H9 (cell line): ENCODE data around the gene BSG. TPM values are rescaled to one million over a fixed set of nuclear protein-coding genes. Genes with fewer than 3 reads are reported as not detected.

Experiments
- DNase-seq: peaks from one replicate; pipeline ENCODE4 v3.0.0-alpha.2; 2017
- H2AFZ ChIP-seq: one replicate; pipeline ENCODE4 v1.6.1; 2013; ENCODE audit warnings: mild to moderate bottlenecking, low read length, control low read depth, moderate library complexity
- H2AK5ac ChIP-seq: 2 replicates; pipeline ENCODE4 v1.6.1; 2013; ENCODE audit warnings: low read length, control low read depth, mixed read lengths; ENCODE audit not compliant: insufficient read length
- H2BK120ac ChIP-seq: one replicate; pipeline ENCODE4 v1.6.1; 2013; ENCODE audit warnings: low read depth, mild to moderate bottlenecking, low read length, control low read depth, inconsistent platforms; ENCODE audit not compliant: poor library complexity, severe bottlenecking
- H2BK12ac ChIP-seq: 2 replicates; pipeline ENCODE4 v1.6.1; 2013; ENCODE audit warnings: low read length, control low read depth, mixed read lengths, low read depth; ENCODE audit not compliant: insufficient read length
- H2BK15ac ChIP-seq: 2 replicates; pipeline ENCODE4 v1.6.1; 2013; ENCODE audit warnings: low read depth, low read length, control low read depth
- H2BK20ac ChIP-seq: one replicate; pipeline ENCODE4 v1.6.1; 2013; ENCODE audit warnings: low read depth, mild to moderate bottlenecking, low read length, control low read depth, inconsistent platforms; ENCODE audit not compliant: poor library complexity, severe bottlenecking
- H2BK5ac ChIP-seq: 2 replicates; pipeline ENCODE4 v1.6.1; 2013; ENCODE audit warnings: low read length, control low read depth, mixed read lengths; ENCODE audit not compliant: insufficient read length
- H3K14ac ChIP-seq: 2 replicates; pipeline ENCODE4 v1.6.1; 2013; ENCODE audit warnings: low read length, control low read depth; ENCODE audit not compliant: insufficient read depth
- H3K18ac ChIP-seq: 2 replicates; pipeline ENCODE4 v1.6.1; 2013; ENCODE audit warnings: low read depth, mild to moderate bottlenecking, mixed read lengths, low read length, control low read depth; ENCODE audit not compliant: insufficient read length
- H3K23ac ChIP-seq: 2 replicates; pipeline ENCODE4 v1.6.1; 2013; ENCODE audit warnings: low read length, control low read depth, mixed read lengths, low read depth; ENCODE audit not compliant: insufficient read length
- H3K23me2 ChIP-seq: 2 replicates; pipeline ENCODE4 v1.6.1; 2013; ENCODE audit warnings: low read depth, mild to moderate bottlenecking, mixed read lengths, low read length, control low read depth; ENCODE audit not compliant: insufficient read length, poor library complexity, severe bottlenecking
- H3K27ac ChIP-seq: 2 replicates; pipeline ENCODE4 v1.5.1; 2013; ENCODE audit warnings: low read length, control low read depth, mixed read lengths, low read depth; ENCODE audit not compliant: insufficient read length
- H3K27me3 ChIP-seq: 2 replicates; pipeline ENCODE4 v1.6.1; 2013; ENCODE audit warnings: low read length, control low read depth, inconsistent platforms; ENCODE audit not compliant: insufficient read depth
- H3K4ac ChIP-seq: 2 replicates; pipeline ENCODE4 v1.6.1; 2013; ENCODE audit warnings: low read depth, mild to moderate bottlenecking, control low read depth, inconsistent platforms, low read length, moderate library complexity
- H3K4me1 ChIP-seq: 2 replicates; pipeline ENCODE4 v1.6.1; 2013; ENCODE audit warnings: low read length, control low read depth, inconsistent platforms; ENCODE audit not compliant: insufficient read depth
- H3K4me2 ChIP-seq: 2 replicates; pipeline ENCODE4 v1.6.1; 2013; ENCODE audit warnings: low read length, control low read depth, mixed read lengths; ENCODE audit not compliant: insufficient read length, insufficient read depth
- H3K56ac ChIP-seq: 2 replicates; pipeline ENCODE4 v1.6.1; 2013; ENCODE audit warnings: low read depth, mild to moderate bottlenecking, mixed read lengths, low read length, control low read depth; ENCODE audit not compliant: insufficient read length
- H3K79me1 ChIP-seq: 2 replicates; pipeline ENCODE4 v1.6.1; 2013; ENCODE audit warnings: low read depth, mild to moderate bottlenecking, moderate library complexity, low read length, control low read depth, inconsistent platforms; ENCODE audit not compliant: insufficient read depth, poor library complexity, severe bottlenecking
- H3K79me2 ChIP-seq: 2 replicates; pipeline ENCODE4 v1.6.1; 2013; ENCODE audit warnings: low read length, control low read depth, inconsistent platforms; ENCODE audit not compliant: insufficient read depth
- H3K9ac ChIP-seq: 2 replicates; pipeline ENCODE4 v1.6.1; 2013; ENCODE audit warnings: low read length, control low read depth, mixed read lengths; ENCODE audit not compliant: insufficient read length; ENCODE audit errors: extremely low read depth
- H3K9me3 ChIP-seq: one replicate; pipeline ENCODE4 v1.6.1; 2013; ENCODE audit warnings: low read depth, low read length, inconsistent platforms; ENCODE audit not compliant: control insufficient read depth
- H3T11ph ChIP-seq: one replicate; pipeline ENCODE4 v1.6.1; 2013; ENCODE audit warnings: mild to moderate bottlenecking, low read length, control low read depth, inconsistent platforms
- H4K20me1 ChIP-seq: one replicate; pipeline ENCODE4 v1.6.1; 2013; ENCODE audit not compliant: control insufficient read depth, insufficient read length, insufficient read depth
- H4K5ac ChIP-seq: 2 replicates; pipeline ENCODE4 v1.6.1; 2013; ENCODE audit warnings: low read depth, mild to moderate bottlenecking, mixed read lengths, low read length, control low read depth; ENCODE audit not compliant: insufficient read length
- H4K8ac ChIP-seq: replicated peaks from 2 replicates; pipeline ENCODE4 v1.6.1; 2013; ENCODE audit warnings: low read length, control low read depth, mixed read lengths, low read depth; ENCODE audit not compliant: insufficient read length
- H4K91ac ChIP-seq: 2 replicates; pipeline ENCODE4 v1.6.1; 2013; ENCODE audit warnings: low read depth, mild to moderate bottlenecking, moderate library complexity, mixed read lengths, low read length, control low read depth; ENCODE audit not compliant: insufficient read length
- H3K27ac Mint-ChIP-seq, 3 experiments: 2 replicates in 2 of 3; 3 replicates in 1 of 3; pipeline ENCODE4 v1.8.0; 2020 to 2021; ENCODE audit warnings: mixed read lengths in 3 of 3, mild to moderate bottlenecking in 1 of 3, moderate library complexity in 1 of 3
- H3K27me3 Mint-ChIP-seq: 2 replicates; pipeline ENCODE4 v1.8.0; 2021; ENCODE audit warnings: low read depth, mild to moderate bottlenecking, moderate library complexity, mixed read lengths
- H3K36me3 Mint-ChIP-seq, 3 experiments: 2 replicates in 2 of 3; 3 replicates in 1 of 3; pipeline ENCODE4 v1.8.0; 2020 to 2021; ENCODE audit warnings: low read depth in 3 of 3, mixed read lengths in 3 of 3; ENCODE audit not compliant: insufficient read depth in 1 of 3
- H3K4me1 Mint-ChIP-seq, 2 experiments: 2 replicates each; pipeline ENCODE4 v1.8.0; 2020; ENCODE audit warnings: mixed read lengths in 2 of 2
- H3K4me3 Mint-ChIP-seq, 2 experiments: 2 replicates in 1 of 2; 3 replicates in 1 of 2; pipeline ENCODE4 v1.8.0; 2020 to 2021; ENCODE audit warnings: mild to moderate bottlenecking in 2 of 2, mixed read lengths in 2 of 2, moderate library complexity in 1 of 2
- H3K9me3 Mint-ChIP-seq, 2 experiments: 2 replicates in 1 of 2; 3 replicates in 1 of 2; pipeline ENCODE4 v1.8.0; 2020; ENCODE audit warnings: mild to moderate bottlenecking in 2 of 2, mixed read lengths in 2 of 2, moderate library complexity in 1 of 2
- WGBS: extraction: QIAGEN DNeasy Blood & Tissue Kit; methylation state at CpG from one replicate; pipeline ENCODE4 v1.1.7; 2013; ENCODE audit warnings: missing lambda C conversion rate, low lambda C conversion rate, mixed read lengths; ENCODE audit not compliant: insufficient read length; ENCODE audit errors: extremely low coverage; 5-methylcytosine and 5-hydroxymethylcytosine counted together
- total RNA-seq: library from RNA; stranded (reverse); gene quantifications from 2 replicates; pipeline ENCODE4 v1.2.1, GENCODE V29; 2021
- TF ChIP-seq, protein P1 (sequence below): fragments of 200-600 bp; sonication (generic); conservative IDR thresholded peaks from 3 replicates; pipeline ENCODE4 v1.8.0; 2021; ENCODE audit warnings: antibody characterized with exemption, mild to moderate bottlenecking

BSG gene
- total RNA-seq, 1 experiment from 2014 or later: 715 TPM

DNA sequence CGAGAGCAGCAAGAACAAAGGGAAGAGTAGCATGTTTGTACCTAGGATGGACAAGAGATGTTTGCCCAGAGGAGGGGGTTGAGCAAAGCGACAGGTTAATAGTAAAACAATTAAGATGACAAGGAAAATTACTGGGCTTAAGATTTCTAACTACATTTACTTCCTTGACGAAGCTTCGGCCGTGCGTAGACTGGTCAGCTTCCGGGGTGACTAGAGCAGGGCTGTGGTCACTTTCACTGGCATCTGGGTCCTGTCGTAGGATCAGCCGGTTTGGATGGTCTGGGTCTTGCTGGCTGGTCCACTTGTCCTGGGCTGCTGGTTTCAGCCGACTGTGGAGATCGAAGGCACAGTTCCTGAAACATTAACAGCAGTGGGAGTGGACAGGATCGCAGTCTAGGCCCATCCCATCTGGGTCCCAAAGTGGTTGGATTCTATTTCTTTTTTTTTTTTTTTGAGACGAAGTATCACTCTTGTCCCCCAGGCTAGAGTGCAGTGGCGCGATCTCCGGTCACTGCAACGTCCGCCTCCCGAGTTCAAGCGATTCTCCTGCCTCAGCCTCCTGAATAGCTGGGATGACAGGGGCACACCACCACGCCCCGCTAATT, 5.0 kb upstream of the BSG start:
- no peak overlapping the region for H2AK5ac ChIP-seq
- H3K4me3 Mint-ChIP-seq: no peak overlapping the region
- H3K4ac ChIP-seq: no peak overlapping the region
- H3K4me1 Mint-ChIP-seq: peaks cover 12 to 17% of the 10 kb centered on the region in 2 experiments
- H3K9ac ChIP-seq: no peak overlapping the region
- no peak overlapping the region for H3K27ac ChIP-seq
- no peak overlapping the region for H2BK20ac ChIP-seq
- no peak overlapping the region for H3K23ac ChIP-seq
- H2BK15ac ChIP-seq: no peak overlapping the region
- no peak for DNase-seq
- H3K27me3 Mint-ChIP-seq: peaks cover 27% of the 10 kb centered on the region
- no peak overlapping the region for H3K4me2 ChIP-seq
- H3K9me3 ChIP-seq: no peaks in the 10 kb centered on the region
- H2AFZ ChIP-seq: no peak overlapping the region
- H4K91ac ChIP-seq: no peak overlapping the region
- H3K36me3 Mint-ChIP-seq: peaks cover 7 to 15% (median 10%) of the 10 kb centered on the region in 3 experiments
- no peaks in the 10 kb centered on the region for H4K20me1 ChIP-seq
- H3K56ac ChIP-seq: no peak overlapping the region
- no peak overlapping the region for H2BK5ac ChIP-seq
- peaks cover 7% of the 10 kb centered on the region for H3K23me2 ChIP-seq
- no peak overlapping the region for H2BK12ac ChIP-seq
- H3K9me3 Mint-ChIP-seq: peaks cover 21% of the 10 kb centered on the region in 2 experiments
- WGBS: no CpG with 5 or more reads among the region's 22 CpGs
- H3K4me1 ChIP-seq: no peaks in the 10 kb centered on the region; the same call in 1 of the 2 replicates
- H3T11ph ChIP-seq: no peak overlapping the region
- no peak overlapping the region for H4K5ac ChIP-seq
- no peak overlapping the region for H2BK120ac ChIP-seq
- no peak overlapping the region for H3K14ac ChIP-seq
- H4K8ac ChIP-seq: no peak overlapping the region
- H3K27ac Mint-ChIP-seq: no peak overlapping the region; a peak in 1 of 7 replicates
- TF ChIP-seq, protein P1, sequence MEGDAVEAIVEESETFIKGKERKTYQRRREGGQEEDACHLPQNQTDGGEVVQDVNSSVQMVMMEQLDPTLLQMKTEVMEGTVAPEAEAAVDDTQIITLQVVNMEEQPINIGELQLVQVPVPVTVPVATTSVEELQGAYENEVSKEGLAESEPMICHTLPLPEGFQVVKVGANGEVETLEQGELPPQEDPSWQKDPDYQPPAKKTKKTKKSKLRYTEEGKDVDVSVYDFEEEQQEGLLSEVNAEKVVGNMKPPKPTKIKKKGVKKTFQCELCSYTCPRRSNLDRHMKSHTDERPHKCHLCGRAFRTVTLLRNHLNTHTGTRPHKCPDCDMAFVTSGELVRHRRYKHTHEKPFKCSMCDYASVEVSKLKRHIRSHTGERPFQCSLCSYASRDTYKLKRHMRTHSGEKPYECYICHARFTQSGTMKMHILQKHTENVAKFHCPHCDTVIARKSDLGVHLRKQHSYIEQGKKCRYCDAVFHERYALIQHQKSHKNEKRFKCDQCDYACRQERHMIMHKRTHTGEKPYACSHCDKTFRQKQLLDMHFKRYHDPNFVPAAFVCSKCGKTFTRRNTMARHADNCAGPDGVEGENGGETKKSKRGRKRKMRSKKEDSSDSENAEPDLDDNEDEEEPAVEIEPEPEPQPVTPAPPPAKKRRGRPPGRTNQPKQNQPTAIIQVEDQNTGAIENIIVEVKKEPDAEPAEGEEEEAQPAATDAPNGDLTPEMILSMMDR: no peak
- no peaks in the 10 kb centered on the region for H3K27me3 ChIP-seq
- no peaks in the 10 kb centered on the region for H3K79me2 ChIP-seq
- H3K18ac ChIP-seq: no peak overlapping the region
- no peaks in the 10 kb centered on the region for H3K79me1 ChIP-seq
